ENCODE data around the gene FBXW8.

FBXW8 gene

DNA sequence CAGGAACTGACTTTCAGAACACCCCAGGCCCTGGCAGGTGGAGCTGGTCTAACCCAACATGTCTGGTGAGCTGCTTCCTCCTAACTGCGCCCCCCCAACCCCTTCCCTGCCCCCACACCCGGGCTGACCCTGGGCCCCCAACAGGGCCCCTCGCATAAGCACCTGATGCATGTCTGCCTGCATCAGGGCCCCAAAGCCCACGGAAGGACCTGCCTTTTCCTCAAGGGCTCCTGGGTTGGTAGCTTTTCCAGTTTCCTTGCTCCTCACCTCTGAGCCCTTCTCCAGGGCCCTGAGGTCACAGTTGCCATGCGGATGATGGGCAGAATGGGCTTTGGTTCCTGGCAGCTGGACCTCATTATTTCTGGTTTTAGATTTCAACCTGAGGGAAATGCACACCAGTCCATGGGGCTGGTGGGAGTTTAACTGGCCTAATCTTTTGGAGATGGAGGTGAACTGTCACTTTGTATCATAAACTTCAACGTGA, 170.0 kb downstream of the FBXW8 start:
- no peak for DNase-seq (ENCODE audit: low spot score)

Measured in AG08395 (cell line).